ENCODE data around the gene SOX6.

Gene SOX6

GRCh38 chr11:15956302-15956701, 400.0 kb downstream of the SOX6 start:
- H3K9ac ChIP-seq (ENCODE audit: low read depth, low read length, poor library complexity): no peak overlapping the region
- H2BK120ac ChIP-seq (ENCODE audit: low read depth, low read length): no peak overlapping the region
- no peak overlapping the region for H3K14ac ChIP-seq (ENCODE audit: low read length)
- H2BK5ac ChIP-seq (ENCODE audit: low read length): no peak overlapping the region
- no peak overlapping the region for H2AFZ ChIP-seq (ENCODE audit: low read length)
- peaks cover 0 to 10% (median 0%) of the 10 kb centered on the region in 3 experiments for H3K27me3 ChIP-seq (ENCODE audit: control insufficient read depth in 3 of 3, insufficient read depth in 3 of 3, low read depth in 1 of 3, low read length in 3 of 3)
- no peak overlapping the region for H3K4me2 ChIP-seq (ENCODE audit: insufficient read depth, low read length, poor library complexity, severe bottlenecking)
- H4K91ac ChIP-seq (ENCODE audit: low read depth, low read length, poor library complexity): no peak overlapping the region
- no peak overlapping the region for H3K27ac ChIP-seq (replicated peaks; ENCODE audit: low read length)
- H3K18ac ChIP-seq (ENCODE audit: low read length): no peak overlapping the region
- H2BK12ac ChIP-seq (ENCODE audit: low read length): no peak overlapping the region
- no peaks in the 10 kb centered on the region for H3K36me3 ChIP-seq (replicated peaks in 1 of 2; ENCODE audit: control insufficient read depth in 2 of 2, insufficient read depth in 2 of 2, low read length in 2 of 2)
- H3K4me3 ChIP-seq (ENCODE audit: low read length in 2 of 2): no peak overlapping the region
- H2AK5ac ChIP-seq (ENCODE audit: low read depth, low read length): no peak overlapping the region
- no peaks in the 10 kb centered on the region for H3K79me1 ChIP-seq (ENCODE audit: low read depth, low read length)
- no peaks in the 10 kb centered on the region for H3K4me1 ChIP-seq (ENCODE audit: control insufficient read depth in 2 of 2, insufficient read depth in 1 of 2, low read depth in 1 of 2, low read length in 2 of 2)
- WGBS, 2 donors (ENCODE audit: extremely low coverage in 2 of 2, insufficient read length in 2 of 2, insufficient replicate concordance in 1 of 2): no CpG with 5 or more reads among the region's 3 CpGs
- H2BK15ac ChIP-seq (ENCODE audit: low read length): no peak overlapping the region
- no peaks in the 10 kb centered on the region for H3K9me3 ChIP-seq (replicated peaks in 1 of 2; ENCODE audit: control insufficient read depth in 2 of 2, insufficient read depth in 1 of 2, low read depth in 1 of 2, low read length in 2 of 2)
- H3K23ac ChIP-seq (ENCODE audit: low read depth, low read length, poor library complexity): no peak overlapping the region
- DNase-seq (ENCODE audit: low spot score): no peak
- H3K4ac ChIP-seq (ENCODE audit: low read length): no peak overlapping the region
- H4K8ac ChIP-seq (ENCODE audit: low read depth, low read length): no peak overlapping the region

- H3K14ac ChIP-seq (ENCODE audit: low read length): no peak overlapping the region
- no peak overlapping the region for H3K4me3 ChIP-seq (ENCODE audit: low read length in 2 of 2)
- no peak overlapping the region for H2BK12ac ChIP-seq (ENCODE audit: low read length)
- DNase-seq (ENCODE audit: low spot score): no peak
- H2BK5ac ChIP-seq (ENCODE audit: low read length): no peak overlapping the region
- no peak overlapping the region for H3K9ac ChIP-seq (ENCODE audit: low read depth, low read length, poor library complexity)
- H3K36me3 ChIP-seq (replicated peaks in 1 of 2; ENCODE audit: control insufficient read depth in 2 of 2, insufficient read depth in 2 of 2, low read length in 2 of 2): no peaks in the 10 kb centered on the region
- no peaks in the 10 kb centered on the region for H3K9me3 ChIP-seq (replicated peaks in 1 of 2; ENCODE audit: control insufficient read depth in 2 of 2, insufficient read depth in 1 of 2, low read depth in 1 of 2, low read length in 2 of 2)
- H3K23ac ChIP-seq (ENCODE audit: low read depth, low read length, poor library complexity): no peak overlapping the region
- H3K27me3 ChIP-seq (ENCODE audit: control insufficient read depth in 3 of 3, insufficient read depth in 3 of 3, low read depth in 1 of 3, low read length in 3 of 3): peaks cover 0 to 13% (median 0%) of the 10 kb centered on the region in 3 experiments
- no peak overlapping the region for H4K91ac ChIP-seq (ENCODE audit: low read depth, low read length, poor library complexity)
- no CpG with 5 or more reads among the region's 2 CpGs for WGBS, 2 donors (ENCODE audit: extremely low coverage in 2 of 2, insufficient read length in 2 of 2, insufficient replicate concordance in 1 of 2)
- no peak overlapping the region for H3K4me2 ChIP-seq (ENCODE audit: insufficient read depth, low read length, poor library complexity, severe bottlenecking)
- no peak overlapping the region for H3K18ac ChIP-seq (ENCODE audit: low read length)
- H2BK120ac ChIP-seq (ENCODE audit: low read depth, low read length): no peak overlapping the region
- no peak overlapping the region for H2BK15ac ChIP-seq (ENCODE audit: low read length)
- no peaks in the 10 kb centered on the region for H3K4me1 ChIP-seq (ENCODE audit: control insufficient read depth in 2 of 2, insufficient read depth in 1 of 2, low read depth in 1 of 2, low read length in 2 of 2)
- H3K27ac ChIP-seq (replicated peaks; ENCODE audit: low read length): no peak overlapping the region
- H4K8ac ChIP-seq (ENCODE audit: low read depth, low read length): no peak overlapping the region
- no peaks in the 10 kb centered on the region for H3K79me1 ChIP-seq (ENCODE audit: low read depth, low read length)
- no peak overlapping the region for H3K4ac ChIP-seq (ENCODE audit: low read length)
- H2AK5ac ChIP-seq (ENCODE audit: low read depth, low read length): no peak overlapping the region
- H2AFZ ChIP-seq (ENCODE audit: low read length): no peak overlapping the region
Observed at GRCh38 chr11:15955595-15955994, 400.8 kb downstream of the SOX6 start.

GRCh38 chr11:15947681-15948648, 408.4 kb downstream of the SOX6 start:
- H3K27ac ChIP-seq (replicated peaks; ENCODE audit: low read length): no peak overlapping the region
- DNase-seq (ENCODE audit: low spot score): no peak
- no CpG with 5 or more reads among the region's 9 CpGs for WGBS, 2 donors (ENCODE audit: extremely low coverage in 2 of 2, insufficient read length in 2 of 2, insufficient replicate concordance in 1 of 2)

GRCh38 chr11:15945726-15946125, 410.6 kb downstream of the SOX6 start:
- no CpG with 5 or more reads among the region's 1 CpG for WGBS, 2 donors (ENCODE audit: extremely low coverage in 2 of 2, insufficient read length in 2 of 2, insufficient replicate concordance in 1 of 2)
- no peak overlapping the region for H3K4me3 ChIP-seq (ENCODE audit: low read length in 2 of 2)
- no peak overlapping the region for H4K8ac ChIP-seq (ENCODE audit: low read depth, low read length)
- no peak overlapping the region for H2BK120ac ChIP-seq (ENCODE audit: low read depth, low read length)
- no peaks in the 10 kb centered on the region for H3K36me3 ChIP-seq (replicated peaks in 1 of 2; ENCODE audit: control insufficient read depth in 2 of 2, insufficient read depth in 2 of 2, low read length in 2 of 2)
- peak overlapping the region; percentile 61 for H3K18ac ChIP-seq (ENCODE audit: low read length)
- H3K27me3 ChIP-seq (ENCODE audit: control insufficient read depth in 3 of 3, insufficient read depth in 3 of 3, low read depth in 1 of 3, low read length in 3 of 3): peaks cover 0 to 4% (median 0%) of the 10 kb centered on the region in 3 experiments
- no peak overlapping the region for H3K23ac ChIP-seq (ENCODE audit: low read depth, low read length, poor library complexity)
- no peak overlapping the region for H2BK5ac ChIP-seq (ENCODE audit: low read length)
- H3K9me3 ChIP-seq (replicated peaks in 1 of 2; ENCODE audit: control insufficient read depth in 2 of 2, insufficient read depth in 1 of 2, low read depth in 1 of 2, low read length in 2 of 2): peaks cover 4 to 6% of the 10 kb centered on the region in 2 donors
- no peak overlapping the region for H3K4me2 ChIP-seq (ENCODE audit: insufficient read depth, low read length, poor library complexity, severe bottlenecking)
- no peak overlapping the region for H2BK15ac ChIP-seq (ENCODE audit: low read length)
- H2BK12ac ChIP-seq (ENCODE audit: low read length): peak overlapping the region; percentile 23
- H3K4me1 ChIP-seq (ENCODE audit: control insufficient read depth in 2 of 2, insufficient read depth in 1 of 2, low read depth in 1 of 2, low read length in 2 of 2): peaks cover 0 to 1% of the 10 kb centered on the region in 2 donors
- H3K27ac ChIP-seq (replicated peaks; ENCODE audit: low read length): no peak overlapping the region
- H3K4ac ChIP-seq (ENCODE audit: low read length): no peak overlapping the region
- H3K14ac ChIP-seq (ENCODE audit: low read length): peak overlapping the region; percentile 58
- no peak overlapping the region for H2AK5ac ChIP-seq (ENCODE audit: low read depth, low read length)
- H3K9ac ChIP-seq (ENCODE audit: low read depth, low read length, poor library complexity): no peak overlapping the region
- no peaks in the 10 kb centered on the region for H3K79me1 ChIP-seq (ENCODE audit: low read depth, low read length)
- H4K91ac ChIP-seq (ENCODE audit: low read depth, low read length, poor library complexity): no peak overlapping the region
- H2AFZ ChIP-seq (ENCODE audit: low read length): no peak overlapping the region
- no peak for DNase-seq (ENCODE audit: low spot score)

More at GRCh38 chr11:15947681-15948648, 408.4 kb downstream of the SOX6 start:
- Histone ChIP-seq H3K14ac (ENCODE audit: low read length) (no peak overlapping the region), H3K18ac (ENCODE audit: low read length) (no peak overlapping the region), H3K4me2 (ENCODE audit: insufficient read depth, low read length, poor library complexity, severe bottlenecking) (no peak overlapping the region), H4K91ac (ENCODE audit: low read depth, low read length, poor library complexity) (no peak overlapping the region), H3K4me1 (ENCODE audit: control insufficient read depth in 2 of 2, insufficient read depth in 1 of 2, low read depth in 1 of 2, low read length in 2 of 2) (peaks cover 0 to under 1% of the 10 kb centered on the region in 2 donors), H4K8ac (ENCODE audit: low read depth, low read length) (no peak overlapping the region), H3K4ac (ENCODE audit: low read length) (no peak overlapping the region), H2BK12ac (ENCODE audit: low read length) (no peak overlapping the region), H3K9me3 (replicated peaks in 1 of 2; ENCODE audit: control insufficient read depth in 2 of 2, insufficient read depth in 1 of 2, low read depth in 1 of 2, low read length in 2 of 2) (peaks cover 4 to 6% of the 10 kb centered on the region in 2 donors), H2BK5ac (ENCODE audit: low read length) (no peak overlapping the region), H2AFZ (ENCODE audit: low read length) (no peak overlapping the region), H2BK15ac (ENCODE audit: low read length) (no peak overlapping the region), H3K36me3 (replicated peaks in 1 of 2; ENCODE audit: control insufficient read depth in 2 of 2, insufficient read depth in 2 of 2, low read length in 2 of 2) (no peaks in the 10 kb centered on the region), H3K9ac (ENCODE audit: low read depth, low read length, poor library complexity) (no peak overlapping the region), H2AK5ac (ENCODE audit: low read depth, low read length) (no peak overlapping the region), H3K23ac (ENCODE audit: low read depth, low read length, poor library complexity) (no peak overlapping the region), H3K4me3 (ENCODE audit: low read length in 2 of 2) (no peak overlapping the region), H2BK120ac (ENCODE audit: low read depth, low read length) (no peak overlapping the region), H3K79me1 (ENCODE audit: low read depth, low read length) (no peaks in the 10 kb centered on the region), H3K27me3 (ENCODE audit: control insufficient read depth in 3 of 3, insufficient read depth in 3 of 3, low read depth in 1 of 3, low read length in 3 of 3) (peaks cover 0 to 12% (median 0%) of the 10 kb centered on the region in 3 experiments)

Measured in neuronal stem cell (in vitro differentiated cells).